HCT116 (cell line): Measurements from ENCODE around the gene DIP2C.

Experiments used
- CEBPB ChIP-seq: IDR thresholded peaks from 2 replicates; pipeline ENCODE4 v1.6.1; 2012; ENCODE audit warnings: low read depth
- CTCF ChIP-seq, 3 experiments: fragments of 200-600 bp in 1 of 3; sonication (generic) in 1 of 3; IDR thresholded peaks in 2 of 3; conservative IDR thresholded peaks in 1 of 3; 2 replicates each; pipeline ENCODE4 v1.5.1; 2012 to 2017; ENCODE audit warnings: low read depth in 2 of 3, low read length in 2 of 3, antibody characterized with exemption in 1 of 3, borderline replicate concordance in 1 of 3, control low read depth in 1 of 3, mild to moderate bottlenecking in 1 of 3, mixed read lengths in 1 of 3, mixed run types in 1 of 3, moderate library complexity in 1 of 3; ENCODE audit not compliant: insufficient read depth in 1 of 3
- EGR1 ChIP-seq: IDR thresholded peaks from 2 replicates; pipeline ENCODE4 v1.6.1; 2012; ENCODE audit warnings: low read depth
- EZH2 ChIP-seq: fragments of 200-600 bp; sonication (generic); IDR thresholded peaks from 2 replicates; pipeline ENCODE4 v1.6.1; 2017; ENCODE audit warnings: antibody characterized with exemption, mixed run types
- EZH2phosphoT487 ChIP-seq: fragments of 200-600 bp; IDR thresholded peaks from 2 replicates; pipeline ENCODE4 v1.6.1; 2018; ENCODE audit warnings: antibody characterized with exemption, borderline replicate concordance
- POLR2A ChIP-seq: IDR thresholded peaks from 2 replicates; pipeline ENCODE4 v1.7.0; 2011; ENCODE audit warnings: borderline replicate concordance; ENCODE audit not compliant: insufficient read depth, insufficient read length; ENCODE audit errors: extremely low read depth
- SIN3A ChIP-seq: IDR thresholded peaks from 2 replicates; pipeline ENCODE4 v1.6.1; 2012; ENCODE audit warnings: low read depth
- SP1 ChIP-seq: IDR thresholded peaks from 2 replicates; pipeline ENCODE4 v1.6.1; 2012; ENCODE audit warnings: low read depth
- YY1 ChIP-seq: IDR thresholded peaks from 2 replicates; pipeline ENCODE4 v1.6.1; 2011; ENCODE audit warnings: low read length, low read depth, moderate library complexity, mild to moderate bottlenecking; ENCODE audit not compliant: insufficient replicate concordance; ENCODE audit errors: extremely low read depth
- ZBTB33 ChIP-seq: IDR thresholded peaks from 2 replicates; pipeline ENCODE4 v1.6.1; 2011; ENCODE audit warnings: mild to moderate bottlenecking, low read length, moderate library complexity; ENCODE audit not compliant: insufficient replicate concordance; ENCODE audit errors: extremely low read depth

GRCh38 chr10:293636-294035 is 395.8 kb downstream of the DIP2C start:
- TF ChIP-seq POLR2A (no peak), EZH2 (no peak), CTCF (IDR thresholded peaks at IDR 0.05 in 2 of 3, conservative IDR thresholded peaks at IDR 0.05 in 1 of 3; ENCODE audit: borderline replicate concordance in 1 of 3, insufficient read depth in 1 of 3, low read depth in 2 of 3, low read length in 2 of 3) (no peak), EZH2phosphoT487 (no peak), SIN3A (no peak), YY1 (no peak), EGR1 (no peak), ZBTB33 (no peak), CEBPB (no peak), SP1 (no peak)
